OCI-LY1 (cell line): ENCODE results near the gene MCF2L.
"Not testable (repeated sequence)": the region's sequence is repeated elsewhere in the genome, so short reads cannot be mapped to it uniquely, and the experiment has no call there.

Source experiments
- H2AFZ ChIP-seq: fragments of 200-600 bp; sonication (generic), shearing (Covaris generic); 2 replicates; pipeline ENCODE4 v1.6.0; 2014; ENCODE audit warnings: antibody characterized with exemption, mild to moderate bottlenecking, low read length
- H3F3A ChIP-seq: fragments of 200-600 bp; sonication (generic), shearing (Covaris generic); 2 replicates; pipeline ENCODE4 v1.6.0; 2014; ENCODE audit warnings: mild to moderate bottlenecking, antibody characterized with exemption, low read length, moderate library complexity; ENCODE audit not compliant: insufficient read depth
- H3K27ac ChIP-seq: fragments of 200-600 bp; sonication (generic); 2 replicates; pipeline ENCODE4 v1.5.1; 2014; ENCODE audit warnings: low read length, mixed run types, mild to moderate bottlenecking, low read depth; ENCODE audit not compliant: poor library complexity, severe bottlenecking
- H3K27me3 ChIP-seq: fragments of 200-600 bp; sonication (generic); 2 replicates; pipeline ENCODE4 v1.6.0; 2014; ENCODE audit warnings: antibody characterized with exemption, mild to moderate bottlenecking, low read length, moderate library complexity; ENCODE audit not compliant: insufficient read depth
- H3K36me3 ChIP-seq: fragments of 200-600 bp; sonication (generic); 2 replicates; pipeline ENCODE4 v1.6.1; 2014; ENCODE audit warnings: mild to moderate bottlenecking, antibody characterized with exemption, low read length, moderate library complexity, mixed read lengths; ENCODE audit not compliant: insufficient read depth
- H3K4me1 ChIP-seq: fragments of 200-600 bp; sonication (generic); 2 replicates; pipeline ENCODE4 v1.5.1; 2014; ENCODE audit warnings: mild to moderate bottlenecking, low read length, moderate library complexity; ENCODE audit not compliant: insufficient read depth, severe bottlenecking
- H3K4me2 ChIP-seq: fragments of 200-600 bp; sonication (generic), shearing (Covaris generic); 2 replicates; pipeline ENCODE4 v1.6.1; 2014; ENCODE audit warnings: low read length
- H3K4me3 ChIP-seq: fragments of 200-600 bp; sonication (generic); 2 replicates; pipeline ENCODE4 v1.5.1; 2014; ENCODE audit warnings: low read length, low read depth, mild to moderate bottlenecking, mixed read lengths; ENCODE audit not compliant: poor library complexity, severe bottlenecking
- H3K79me2 ChIP-seq: fragments of 200-600 bp; shearing (Covaris generic); 2 replicates; pipeline ENCODE4 v1.6.1; 2016; ENCODE audit warnings: mixed run types, low read length, mixed read lengths; ENCODE audit not compliant: insufficient read depth
- H3K9ac ChIP-seq: fragments of 200-600 bp; sonication (generic), shearing (Covaris generic); 2 replicates; pipeline ENCODE4 v1.6.1; 2014; ENCODE audit warnings: mild to moderate bottlenecking, low read length, mixed read lengths
- H3K9me2 ChIP-seq: fragments of 200-600 bp; sonication (generic), shearing (Covaris generic); 2 replicates; pipeline ENCODE4 v1.6.1; 2014; ENCODE audit warnings: low read depth, mild to moderate bottlenecking, low read length, mixed read lengths
- H3K9me3 ChIP-seq: fragments of 200-600 bp; shearing (Covaris generic); 2 replicates; pipeline ENCODE4 v1.6.1; 2014; ENCODE audit warnings: low read length, mixed read lengths
- H4K20me1 ChIP-seq: fragments of 200-600 bp; sonication (generic), shearing (Covaris generic); 2 replicates; pipeline ENCODE4 v1.6.0; 2016; ENCODE audit warnings: mild to moderate bottlenecking, low read length; ENCODE audit not compliant: insufficient read depth
- CTCF ChIP-seq: fragments of 200-600 bp; sonication (generic), shearing (Covaris generic); IDR thresholded peaks from 2 replicates; pipeline ENCODE4 v1.5.1; 2017; ENCODE audit warnings: mild to moderate bottlenecking, antibody characterized with exemption, low read length, moderate library complexity, mixed read lengths
- EZH2 ChIP-seq: fragments of 200-600 bp; sonication (generic), shearing (Covaris generic); IDR thresholded peaks from 2 replicates; pipeline ENCODE4 v1.8.0; 2017; ENCODE audit warnings: borderline replicate concordance, mixed run types, mild to moderate bottlenecking, antibody characterized with exemption, low read length, moderate library complexity, mixed read lengths

MCF2L gene

GRCh38 chr13:113109151-113110047 is 140.4 kb downstream of the MCF2L start:
- H3K36me3 ChIP-seq: no peaks in the 10 kb centered on the region
- TF ChIP-seq CTCF: no peak
- TF ChIP-seq EZH2: no peak

GRCh38 chr13:113110048-113110851 is 141.2 kb downstream of the MCF2L start:
- H3F3A ChIP-seq: no peaks in the 10 kb centered on the region
- no peak overlapping the region for H3K9ac ChIP-seq
- no peak overlapping the region for H3K27ac ChIP-seq
- H3K9me3 ChIP-seq: no peaks in the 10 kb centered on the region
- no peak overlapping the region for H2AFZ ChIP-seq
- no peaks in the 10 kb centered on the region for H3K4me1 ChIP-seq
- no peaks in the 10 kb centered on the region for H3K79me2 ChIP-seq
- no peak overlapping the region for H3K4me3 ChIP-seq
- no peaks in the 10 kb centered on the region for H3K36me3 ChIP-seq
- no peak for TF ChIP-seq EZH2
- no peak for TF ChIP-seq CTCF
- H3K27me3 ChIP-seq: no peaks in the 10 kb centered on the region; the same call in 1 of the 2 replicates
- H3K9me2 ChIP-seq: no peaks in the 10 kb centered on the region
- no peaks in the 10 kb centered on the region for H4K20me1 ChIP-seq
- no peak overlapping the region for H3K4me2 ChIP-seq

More at GRCh38 chr13:113109151-113110047, 140.4 kb downstream of the MCF2L start:
- no peaks in the 10 kb centered on the region for H3K9me2 ChIP-seq
- H2AFZ ChIP-seq: no peak overlapping the region
- H3K79me2 ChIP-seq: no peaks in the 10 kb centered on the region
- H3K27ac ChIP-seq: no peak overlapping the region
- no peaks in the 10 kb centered on the region for H3F3A ChIP-seq
- no peaks in the 10 kb centered on the region for H3K4me1 ChIP-seq
- no peaks in the 10 kb centered on the region for H4K20me1 ChIP-seq
- no peak overlapping the region for H3K9ac ChIP-seq
- no peaks in the 10 kb centered on the region for H3K27me3 ChIP-seq
- H3K4me2 ChIP-seq: no peak overlapping the region
- H3K9me3 ChIP-seq: no peaks in the 10 kb centered on the region
- H3K4me3 ChIP-seq: no peak overlapping the region

GRCh38 chr13:113110852-113111315 is 141.9 kb downstream of the MCF2L start:
- H3K27ac ChIP-seq: no peak overlapping the region
- H3K4me3 ChIP-seq: no peak overlapping the region
- TF ChIP-seq CTCF (no peak), EZH2 (no peak)
- H3F3A ChIP-seq: no peaks in the 10 kb centered on the region
- no peak overlapping the region for H2AFZ ChIP-seq
- no peaks in the 10 kb centered on the region; the same call in 1 of the 2 replicates for H3K27me3 ChIP-seq
- no peaks in the 10 kb centered on the region for H3K9me3 ChIP-seq
- no peaks in the 10 kb centered on the region for H3K9me2 ChIP-seq
- H3K36me3 ChIP-seq: no peaks in the 10 kb centered on the region
- no peak overlapping the region for H3K4me2 ChIP-seq
- no peaks in the 10 kb centered on the region for H4K20me1 ChIP-seq
- H3K4me1 ChIP-seq: no peaks in the 10 kb centered on the region
- H3K79me2 ChIP-seq: no peaks in the 10 kb centered on the region
- no peak overlapping the region for H3K9ac ChIP-seq

DNA sequence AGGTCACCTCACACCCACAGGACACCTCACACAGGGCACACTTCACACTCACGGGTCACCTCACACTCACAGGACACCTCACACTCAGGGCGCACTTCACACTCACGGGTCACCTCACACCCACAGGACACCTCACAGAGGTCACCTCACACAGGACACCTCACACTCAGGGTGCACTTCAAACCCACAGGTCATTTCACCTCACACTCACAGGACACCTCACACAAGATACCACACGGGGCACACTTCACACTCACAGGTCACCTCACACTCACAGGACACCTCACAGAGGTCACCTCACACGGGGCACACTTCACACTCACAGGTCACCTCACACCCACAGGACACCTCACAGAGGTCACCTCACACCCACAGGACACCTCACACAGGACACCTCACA is 142.8 kb downstream of the MCF2L start:
- not testable (repeated sequence) for H2AFZ ChIP-seq, H3K27ac ChIP-seq, H3K4me1 ChIP-seq, H3K9me2 ChIP-seq, H3K4me2 ChIP-seq, H4K20me1 ChIP-seq, H3K36me3 ChIP-seq, H3K4me3 ChIP-seq, H3K79me2 ChIP-seq, H3K27me3 ChIP-seq, H3K9ac ChIP-seq, H3F3A ChIP-seq, H3K9me3 ChIP-seq

GRCh38 chr13:113112475-113112874 is 143.5 kb downstream of the MCF2L start:
- not testable (repeated sequence) for H3K4me1 ChIP-seq, H3F3A ChIP-seq, H3K79me2 ChIP-seq, H3K36me3 ChIP-seq, H3K27me3 ChIP-seq, H3K4me3 ChIP-seq, H3K4me2 ChIP-seq, H4K20me1 ChIP-seq, H2AFZ ChIP-seq, H3K9me2 ChIP-seq, H3K9me3 ChIP-seq, H3K27ac ChIP-seq, H3K9ac ChIP-seq
